Transverse colon (tissue), 4 donors: ENCODE data around the gene PANK4.

Experiments used
- EP300 ChIP-seq: sonication (generic); formaldehyde crosslinking; IDR thresholded peaks from one replicate; pipeline ENCODE4 v1.6.1; 2017; ENCODE audit warnings: antibody characterized with exemption, low read depth
- POLR2A ChIP-seq: fragments of 450-650 bp; IDR thresholded peaks from one replicate; pipeline ENCODE4 v1.6.1; 2016; ENCODE audit warnings: antibody characterized with exemption, mild to moderate bottlenecking, moderate library complexity
- POLR2AphosphoS5 ChIP-seq, 3 donors: sonication (generic); formaldehyde crosslinking; IDR thresholded peaks; one replicate each; pipeline ENCODE4 v1.6.1; 2016; ENCODE audit warnings: antibody characterized with exemption in 3 of 3
- TF ChIP-seq, protein P1 (sequence below), 5 experiments: fragments of 200-600 bp in 3 of 5; fragments of 450-650 bp in 2 of 5; sonication (generic) in 3 of 5; IDR thresholded peaks; 1 replicate in 2 of 5; 2 replicates in 3 of 5; pipeline ENCODE4 v1.5.1; 2016 to 2017; ENCODE audit warnings: antibody characterized with exemption in 5 of 5, inconsistent platforms in 3 of 5, mild to moderate bottlenecking in 2 of 5, moderate library complexity in 1 of 5

DNA sequence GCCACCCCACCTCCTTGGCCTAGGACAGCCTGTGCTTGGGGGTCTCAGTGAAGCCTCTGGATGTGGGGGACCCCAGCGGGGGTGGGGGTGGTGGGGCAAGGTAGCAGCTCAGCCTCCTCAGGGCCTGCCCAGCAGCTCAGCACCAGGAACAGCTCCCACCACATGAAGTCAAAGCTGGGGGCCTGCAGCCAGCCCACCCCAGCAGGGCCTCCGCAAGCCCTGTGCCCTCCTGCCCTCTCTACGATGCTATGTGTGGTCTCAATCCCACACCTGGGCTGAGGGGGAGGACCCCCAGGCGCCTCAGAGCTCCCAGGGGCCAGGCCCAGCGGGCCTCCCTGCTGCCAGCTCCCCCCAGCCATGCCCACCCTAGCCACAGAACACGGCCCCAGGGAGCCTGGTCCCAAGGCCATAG is 18.6 kb downstream of the PANK4 start:
- TF ChIP-seq EP300 (no peak), POLR2A (no peak), POLR2AphosphoS5 (IDR thresholded peaks at IDR 0.05) (no peak)
- TF ChIP-seq, protein P1, sequence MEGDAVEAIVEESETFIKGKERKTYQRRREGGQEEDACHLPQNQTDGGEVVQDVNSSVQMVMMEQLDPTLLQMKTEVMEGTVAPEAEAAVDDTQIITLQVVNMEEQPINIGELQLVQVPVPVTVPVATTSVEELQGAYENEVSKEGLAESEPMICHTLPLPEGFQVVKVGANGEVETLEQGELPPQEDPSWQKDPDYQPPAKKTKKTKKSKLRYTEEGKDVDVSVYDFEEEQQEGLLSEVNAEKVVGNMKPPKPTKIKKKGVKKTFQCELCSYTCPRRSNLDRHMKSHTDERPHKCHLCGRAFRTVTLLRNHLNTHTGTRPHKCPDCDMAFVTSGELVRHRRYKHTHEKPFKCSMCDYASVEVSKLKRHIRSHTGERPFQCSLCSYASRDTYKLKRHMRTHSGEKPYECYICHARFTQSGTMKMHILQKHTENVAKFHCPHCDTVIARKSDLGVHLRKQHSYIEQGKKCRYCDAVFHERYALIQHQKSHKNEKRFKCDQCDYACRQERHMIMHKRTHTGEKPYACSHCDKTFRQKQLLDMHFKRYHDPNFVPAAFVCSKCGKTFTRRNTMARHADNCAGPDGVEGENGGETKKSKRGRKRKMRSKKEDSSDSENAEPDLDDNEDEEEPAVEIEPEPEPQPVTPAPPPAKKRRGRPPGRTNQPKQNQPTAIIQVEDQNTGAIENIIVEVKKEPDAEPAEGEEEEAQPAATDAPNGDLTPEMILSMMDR (IDR thresholded peaks at IDR 0.05), result no peak
